HG03558 (cell line): ENCODE data around the gene FCRLA.

Source experiments
- ATAC-seq: cut with Tn5 transposase; IDR thresholded peaks from one replicate; pipeline ENCODE4 v1.9.1; 2021; ENCODE audit warnings: moderate number of reproducible peaks; ENCODE audit not compliant: unreplicated experiment; ENCODE audit errors: extremely low read depth

Gene FCRLA

DNA sequence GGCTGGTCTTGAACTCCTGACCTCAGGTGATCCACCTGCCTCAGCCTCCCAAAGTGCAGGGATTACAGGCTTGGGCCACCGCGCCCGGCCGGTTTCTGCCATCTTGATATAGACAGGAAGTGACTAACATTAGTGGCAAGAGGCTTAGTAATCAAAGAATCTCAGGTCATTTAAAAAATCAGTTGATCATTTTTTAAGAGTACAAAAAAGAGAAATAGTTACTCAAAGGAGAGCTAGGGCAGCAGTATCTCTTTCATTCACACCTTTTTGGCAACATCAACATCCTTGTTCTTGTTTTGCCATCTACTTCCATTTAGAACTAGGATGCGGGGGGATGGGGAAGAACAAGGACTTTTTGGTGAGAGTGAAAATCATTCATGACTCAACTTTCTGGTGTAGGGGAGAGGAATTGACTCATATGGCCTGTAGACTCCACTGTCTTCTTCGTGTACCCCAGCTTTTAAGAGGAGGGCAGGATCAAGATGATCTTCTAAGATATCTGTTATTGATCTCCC lies 23.1 kb downstream of the FCRLA start:
- ATAC-seq = no peak

DNA sequence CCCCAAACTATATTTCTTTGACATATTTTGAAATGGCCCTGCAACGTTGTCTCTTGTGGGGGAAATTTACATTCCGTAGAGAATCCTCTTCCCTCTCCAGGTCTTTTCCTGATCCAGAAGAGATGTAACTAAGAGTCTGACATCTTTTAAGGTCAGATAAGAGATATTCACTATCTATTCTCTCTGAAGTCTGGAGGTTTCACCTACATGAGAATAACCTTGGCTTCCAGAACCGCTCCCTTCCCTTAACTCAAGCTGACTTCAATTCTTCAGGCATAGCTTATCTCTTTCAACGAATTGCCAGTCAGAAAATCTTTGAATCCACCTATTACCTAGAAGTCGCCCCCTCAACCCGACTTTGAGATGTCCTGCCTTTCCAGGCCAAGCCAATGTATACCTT lies 24.2 kb downstream of the FCRLA start:
- ATAC-seq = no peak

DNA sequence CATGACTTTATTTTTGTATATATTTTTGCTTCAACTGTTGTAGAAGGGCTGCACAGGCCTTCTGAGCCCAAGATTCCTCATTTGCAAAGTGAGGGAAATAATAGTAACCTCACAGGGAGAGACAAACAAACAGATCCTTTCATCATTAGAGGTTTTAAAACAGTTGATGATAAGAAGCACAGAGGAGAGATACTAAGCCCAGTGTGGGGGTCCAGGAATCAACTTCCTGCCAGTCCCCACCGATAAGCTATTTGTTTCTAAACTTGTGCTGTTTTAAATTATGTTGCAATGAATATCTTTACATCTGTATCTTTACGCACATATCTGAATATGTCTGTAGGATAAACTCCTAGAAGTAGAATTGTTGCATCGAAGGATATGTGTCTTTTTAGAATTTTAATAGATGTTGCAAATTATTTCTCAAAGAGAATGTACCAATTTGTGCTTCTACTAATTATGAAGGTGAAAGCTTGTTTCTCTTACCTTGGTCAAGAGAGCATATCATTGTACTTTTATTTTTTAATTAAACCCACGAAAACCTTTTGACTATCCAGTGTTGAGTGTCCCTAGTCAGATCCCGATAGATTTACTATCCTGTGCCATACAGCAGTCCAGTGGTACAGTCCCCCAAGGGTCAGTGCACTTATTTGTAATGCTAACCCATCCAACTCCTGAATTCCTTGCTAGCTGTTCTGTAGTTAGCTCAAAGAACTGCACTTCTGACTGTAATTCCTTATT lies 25.1 kb downstream of the FCRLA start:
- ATAC-seq = no peak

DNA sequence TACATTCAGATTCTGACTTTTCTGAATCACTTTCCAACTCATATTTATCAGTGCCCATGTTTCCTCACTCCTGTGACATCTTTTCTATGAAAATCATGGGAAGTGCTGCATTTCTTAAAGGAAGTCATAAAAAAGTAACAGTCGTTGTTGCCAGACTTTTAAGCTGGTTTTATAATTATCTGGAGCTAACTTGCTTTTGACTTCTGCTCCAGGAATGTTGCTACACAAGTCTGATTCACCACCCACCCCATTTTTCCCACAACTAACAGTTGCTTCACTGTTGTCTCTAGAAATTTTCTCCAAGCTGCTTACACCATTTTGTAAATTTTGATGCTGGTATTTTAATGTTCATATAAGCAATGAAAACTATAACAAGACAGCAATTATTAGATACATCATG lies 26.5 kb downstream of the FCRLA start:
- no peak for ATAC-seq

DNA sequence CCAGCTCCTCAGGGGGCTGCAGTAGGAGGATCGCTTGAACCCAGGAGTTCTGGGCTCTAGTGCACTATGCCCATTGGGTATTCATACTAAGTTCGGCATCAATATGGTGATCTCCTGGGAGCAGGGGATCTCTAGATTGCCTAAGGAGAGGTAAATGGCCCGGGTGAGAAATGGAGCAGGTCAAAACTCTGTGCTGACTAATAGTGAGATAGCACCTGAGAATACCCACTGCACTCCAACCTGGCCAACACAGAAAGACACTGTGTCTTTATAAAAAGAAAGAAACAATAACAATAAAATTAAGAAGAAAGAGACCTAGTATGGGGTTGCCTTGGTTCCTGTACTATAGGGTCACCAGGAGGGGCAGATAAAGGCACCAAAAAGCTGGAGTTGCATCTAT lies 28.8 kb downstream of the FCRLA start:
- ATAC-seq = no peak

DNA sequence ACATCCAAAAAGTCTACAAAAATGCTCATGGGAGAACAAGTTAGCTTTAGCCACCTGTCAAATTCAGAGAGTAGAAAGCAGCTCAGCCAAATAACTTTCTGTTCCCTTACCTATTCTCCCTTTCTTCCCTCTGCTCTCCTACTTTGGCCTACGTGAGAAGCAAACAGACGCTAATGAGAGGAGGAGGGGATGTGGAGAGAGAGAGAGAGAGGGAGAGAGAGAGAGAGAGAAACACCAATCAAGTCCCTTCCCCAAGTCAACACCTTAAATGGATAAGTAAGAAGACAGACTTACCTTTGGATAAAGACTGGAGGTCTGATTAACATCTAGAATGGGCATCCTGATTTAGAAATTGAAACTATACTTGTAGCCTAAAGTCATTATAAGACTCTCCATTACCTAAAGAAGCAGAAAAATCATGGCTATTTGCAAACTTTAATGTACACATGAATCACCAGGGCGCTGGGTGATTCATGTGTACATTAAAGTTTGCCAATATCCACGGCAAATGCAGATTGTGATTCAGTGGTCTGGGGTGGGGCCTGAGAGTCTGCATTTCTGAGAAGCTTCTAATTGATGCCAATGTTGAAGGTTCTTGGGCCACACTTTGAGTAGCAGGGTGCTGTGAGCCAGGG lies 29.4 kb downstream of the FCRLA start:
- ATAC-seq = no peak

DNA sequence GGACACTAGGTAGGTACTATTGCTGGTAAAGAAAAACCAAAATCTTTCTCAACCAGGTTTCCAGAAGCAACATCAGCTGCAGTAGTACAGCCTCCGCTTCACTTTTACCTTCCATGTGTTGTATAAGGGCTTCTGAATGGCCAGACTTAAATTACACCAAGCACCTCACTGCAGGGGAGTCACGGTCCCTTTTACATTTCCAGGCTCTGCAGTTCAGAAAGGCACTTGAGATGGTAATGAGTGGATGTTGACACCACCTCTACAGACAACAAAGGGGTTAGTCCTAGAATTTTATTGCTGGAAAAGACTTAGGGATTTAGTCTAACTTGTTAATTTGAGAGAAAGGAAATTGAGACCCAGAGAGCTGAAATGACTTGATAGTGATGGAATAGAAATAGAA lies 30.6 kb downstream of the FCRLA start:
- no peak for ATAC-seq

DNA sequence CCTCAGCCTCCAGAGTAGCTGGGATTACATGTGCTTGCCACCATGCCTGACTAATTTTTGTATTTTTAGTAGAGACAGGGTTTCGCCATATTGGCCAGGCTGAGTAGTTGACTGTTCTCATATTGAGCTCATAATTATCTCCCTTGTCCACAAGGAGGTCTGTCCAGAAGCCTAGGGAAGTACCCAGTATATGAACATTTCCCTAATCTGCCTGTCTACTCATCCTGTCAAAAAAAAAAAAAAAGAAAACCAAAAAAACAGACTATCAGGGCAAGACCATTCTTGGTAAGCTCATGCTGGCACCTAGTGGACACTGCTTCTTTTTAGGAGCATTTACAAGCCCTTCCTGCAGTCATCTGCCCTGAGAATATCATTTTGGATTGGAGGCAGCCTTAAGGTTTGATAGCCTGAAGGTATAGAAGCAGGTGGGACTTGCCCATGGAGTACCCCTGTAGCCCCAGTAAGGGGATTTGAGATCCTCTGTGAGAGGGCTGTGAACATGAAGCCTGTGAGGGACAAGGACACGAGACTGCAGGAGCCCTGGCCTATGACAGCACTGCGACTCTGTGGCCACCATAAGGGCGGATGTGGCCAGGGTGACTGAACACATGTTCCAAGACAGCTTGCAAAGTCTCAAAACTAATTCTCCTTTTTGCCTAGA lies 31.7 kb downstream of the FCRLA start:
- ATAC-seq = peak; percentile 37

DNA sequence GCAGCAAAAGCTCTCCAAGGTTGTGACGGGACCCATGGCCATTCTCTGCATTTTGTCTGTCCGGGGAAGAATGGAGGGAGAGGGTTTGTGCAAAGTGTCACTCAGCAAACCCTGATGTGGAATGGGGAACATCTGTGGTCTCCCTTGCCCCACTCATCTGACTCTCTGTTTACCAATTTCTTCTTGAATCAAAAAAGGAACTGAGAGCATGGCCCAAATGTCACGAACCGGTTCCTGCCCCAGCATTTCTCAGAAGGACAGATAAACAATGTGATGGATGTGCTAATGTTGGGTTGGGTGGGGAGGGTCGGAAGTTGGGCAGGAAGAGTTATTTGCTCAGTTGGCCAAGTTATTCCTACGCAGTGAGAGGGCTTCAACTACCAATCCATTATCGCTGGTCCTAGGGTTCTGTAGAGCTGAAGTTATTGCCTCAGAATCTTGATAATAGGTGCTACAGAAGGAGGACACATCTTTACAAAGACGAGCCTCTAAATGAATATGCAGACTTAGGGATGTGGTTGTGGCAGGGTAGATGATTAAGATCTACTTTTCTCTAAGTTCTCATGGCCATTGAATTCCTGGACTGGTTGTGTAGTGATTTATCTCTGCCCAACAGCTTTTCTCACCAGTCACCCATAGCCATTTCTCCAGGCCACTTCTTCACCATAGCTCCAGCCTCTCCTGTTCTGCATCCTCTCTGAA lies 33.0 kb downstream of the FCRLA start:
- ATAC-seq = no peak

DNA sequence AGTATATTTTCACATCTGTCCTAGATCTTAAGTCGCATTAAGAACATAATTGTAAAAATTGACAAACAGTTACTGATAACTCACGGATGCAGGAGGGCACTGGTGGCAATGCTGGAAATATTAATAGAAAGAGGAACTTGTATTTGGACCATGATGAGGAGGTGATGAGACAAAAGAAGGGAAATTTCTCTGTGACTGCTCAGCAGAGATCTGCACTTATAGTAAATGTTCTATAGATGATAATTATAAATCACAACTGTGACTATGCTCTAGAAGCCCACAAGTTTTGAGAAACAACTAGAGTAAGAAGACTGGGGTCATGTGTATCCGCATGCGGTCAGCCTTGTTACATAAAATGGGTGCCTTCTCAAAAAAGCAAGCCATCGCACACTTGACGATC lies 33.9 kb downstream of the FCRLA start:
- no peak for ATAC-seq

DNA sequence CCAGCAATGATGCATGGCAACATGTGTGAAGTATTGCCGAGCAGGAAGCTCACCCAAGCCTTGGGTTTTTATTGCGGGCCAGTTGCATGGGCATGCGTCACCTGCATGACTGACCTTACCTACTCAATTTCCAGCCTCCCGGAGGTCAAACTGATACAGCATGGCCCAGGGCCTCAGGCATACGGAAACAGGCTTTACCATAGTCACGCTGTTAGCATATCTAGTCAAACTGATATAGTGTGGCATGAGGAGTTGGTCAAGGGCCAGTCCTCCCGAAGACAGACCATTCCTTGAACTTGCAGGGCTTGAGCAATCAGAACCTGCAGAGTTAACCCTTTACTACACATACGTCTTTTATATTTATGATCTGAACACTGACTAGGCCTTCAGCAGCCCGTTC lies 36.2 kb downstream of the FCRLA start:
- ATAC-seq = no peak

DNA sequence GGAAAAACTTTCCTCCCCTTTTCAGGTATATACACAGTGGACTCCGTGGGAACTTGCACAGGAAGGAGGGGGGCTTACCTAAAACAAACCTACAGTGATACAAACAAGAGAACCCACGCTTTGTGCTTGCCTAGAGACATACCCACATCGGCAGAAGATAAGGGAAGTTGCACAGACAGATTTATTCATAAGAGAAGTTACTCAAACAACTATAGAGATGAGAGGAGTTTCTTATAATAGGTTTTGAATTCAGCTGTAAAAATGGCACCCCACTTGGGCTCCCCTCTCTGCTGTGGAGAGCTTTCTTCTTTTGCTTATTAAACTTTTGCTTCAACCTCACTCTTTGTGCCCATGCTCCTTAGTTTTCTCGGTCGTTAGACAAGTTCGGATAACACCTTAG lies 40.8 kb downstream of the FCRLA start:
- no peak for ATAC-seq

DNA sequence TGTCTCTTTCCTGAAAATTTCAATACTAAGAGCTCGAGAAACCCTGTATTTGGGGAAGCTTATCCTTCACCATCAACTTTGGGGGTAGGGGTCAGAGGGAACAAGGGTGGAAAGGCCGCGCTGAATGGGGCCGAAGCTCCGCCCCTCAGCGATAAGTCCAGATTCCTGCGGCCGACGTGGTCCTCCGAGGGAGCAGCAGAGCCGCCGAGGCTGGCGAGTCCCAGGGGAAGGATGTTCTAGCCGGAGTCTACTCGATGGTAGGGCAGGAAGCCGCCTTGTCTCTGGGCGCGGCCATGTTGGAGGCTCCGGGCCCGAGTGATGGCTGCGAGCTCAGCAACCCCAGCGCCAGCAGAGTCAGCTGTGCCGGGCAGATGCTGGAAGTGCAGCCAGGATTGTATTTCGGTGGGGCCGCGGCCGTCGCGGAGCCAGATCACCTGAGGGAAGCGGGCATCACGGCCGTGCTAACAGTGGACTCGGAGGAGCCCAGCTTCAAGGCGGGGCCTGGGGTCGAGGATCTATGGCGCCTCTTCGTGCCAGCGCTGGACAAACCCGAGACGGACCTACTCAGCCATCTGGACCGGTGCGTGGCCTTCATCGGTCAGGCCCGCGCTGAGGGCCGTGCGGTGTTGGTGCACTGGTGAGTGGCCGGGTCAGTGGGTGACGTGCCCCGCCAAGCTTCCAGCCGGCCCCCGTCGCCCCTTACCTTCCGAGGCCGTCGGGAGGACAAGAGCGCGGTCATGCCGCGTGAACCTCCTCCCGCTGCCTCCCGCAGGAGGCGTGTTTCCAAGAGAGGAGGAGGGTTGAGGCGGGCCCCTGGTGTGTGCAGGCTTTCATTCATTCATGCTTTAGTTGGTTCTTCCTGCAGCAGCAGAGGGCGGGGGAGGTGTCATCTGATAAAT lies 42.7 kb downstream of the FCRLA start, which contains the start of gene DUSP12:
DUSP12 (plus strand) TSS at position 278 of the 899 bp plus-strand sequence; CDS start at position 294, 16 bp downstream.
- peak; percentile 85 for ATAC-seq

DNA sequence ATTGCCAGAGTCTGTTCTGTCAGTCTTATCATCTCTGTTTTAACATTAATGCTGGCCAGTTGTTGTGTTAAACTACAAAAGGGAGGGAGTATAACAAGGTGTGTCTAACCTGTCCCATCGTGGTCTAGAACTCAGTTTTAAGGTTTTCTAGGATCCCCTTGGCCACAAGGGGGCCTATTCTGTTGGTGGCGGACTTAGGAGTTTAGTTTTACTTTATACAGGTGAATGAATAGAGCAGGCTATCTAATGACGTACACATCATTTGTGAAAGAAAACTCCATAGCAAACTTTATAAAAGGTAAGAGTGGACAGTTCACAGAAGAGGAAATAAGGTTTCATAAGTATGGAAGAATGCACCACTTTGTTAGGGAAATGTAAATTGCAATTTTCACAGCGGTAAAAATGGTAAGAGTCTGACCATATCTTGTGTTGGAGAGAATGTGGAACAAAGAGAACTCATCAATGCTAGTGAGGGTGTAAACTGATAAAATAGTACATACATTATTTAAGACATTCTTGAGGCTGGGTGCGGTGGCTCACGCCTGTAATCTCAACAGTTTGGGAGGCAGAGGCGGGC lies 56.6 kb downstream of the FCRLA start:
- ATAC-seq = no peak
